Hepatocyte (in vitro differentiated cells): ENCODE results near the gene CXCL3. TPM values are rescaled to one million over a fixed set of nuclear protein-coding genes. Genes with fewer than 3 reads are reported as not detected.

ENCODE experiments used
- DNase-seq: peaks from one replicate; pipeline ENCODE4 v3.0.0-alpha.2; 2016; ENCODE audit warnings: low spot score
- H2AFZ ChIP-seq: fragments of 200-600 bp; sonication (generic); 2 replicates; pipeline ENCODE4 v1.6.0; 2016; ENCODE audit warnings: antibody characterized with exemption, mild to moderate bottlenecking
- H3K27ac ChIP-seq: fragments of 200-600 bp; sonication (generic); 2 replicates; pipeline ENCODE4 v1.5.1; 2016; ENCODE audit warnings: mild to moderate bottlenecking
- H3K27me3 ChIP-seq: fragments of 200-600 bp; sonication (generic); 2 replicates; pipeline ENCODE4 v1.6.1; 2016
- H3K36me3 ChIP-seq: fragments of 200-600 bp; sonication (generic); replicated peaks from 2 replicates; pipeline ENCODE4 v1.5.1; 2016; ENCODE audit warnings: low read depth; ENCODE audit not compliant: insufficient read depth
- H3K4me1 ChIP-seq: fragments of 200-600 bp; sonication (generic); 2 replicates; pipeline ENCODE4 v1.5.1; 2016; ENCODE audit warnings: mild to moderate bottlenecking, moderate library complexity; ENCODE audit not compliant: insufficient read depth
- H3K4me2 ChIP-seq: fragments of 200-600 bp; sonication (generic); 2 replicates; pipeline ENCODE4 v1.6.0; 2016
- H3K4me3 ChIP-seq: fragments of 200-600 bp; sonication (generic); 2 replicates; pipeline ENCODE4 v1.5.1; 2016; ENCODE audit warnings: mild to moderate bottlenecking
- H3K79me2 ChIP-seq: fragments of 200-600 bp; sonication (generic); 2 replicates; pipeline ENCODE4 v1.6.0; 2017; ENCODE audit warnings: mild to moderate bottlenecking
- H3K9me2 ChIP-seq: fragments of 200-600 bp; sonication (generic); replicated peaks from 2 replicates; pipeline ENCODE4 v1.6.0; 2017; ENCODE audit warnings: mild to moderate bottlenecking; ENCODE audit not compliant: insufficient read depth
- H3K9me3 ChIP-seq: fragments of 200-600 bp; sonication (generic); 2 replicates; pipeline ENCODE4 v1.5.1; 2016; ENCODE audit warnings: low read depth, mild to moderate bottlenecking
- H4K20me1 ChIP-seq: fragments of 200-600 bp; sonication (generic); 2 replicates; pipeline ENCODE4 v1.6.0; 2016; ENCODE audit warnings: mild to moderate bottlenecking; ENCODE audit not compliant: insufficient read depth, poor library complexity, severe bottlenecking
- EZH2 ChIP-seq: fragments of 200-600 bp; sonication (generic); IDR thresholded peaks from 2 replicates; pipeline ENCODE4 v1.6.1; 2016; ENCODE audit warnings: antibody characterized with exemption, mild to moderate bottlenecking, borderline replicate concordance
- EZH2phosphoT487 ChIP-seq: fragments of 200-600 bp; sonication (generic); IDR thresholded peaks from one replicate; pipeline ENCODE4 v1.6.1; 2018; ENCODE audit warnings: antibody characterized with exemption, mild to moderate bottlenecking, low read depth, moderate library complexity; ENCODE audit not compliant: unreplicated experiment, severe bottlenecking
- WGBS: methylation state at CpG from one replicate; pipeline ENCODE4 v1.1.6; 2016; ENCODE audit warnings: low lambda C conversion rate; ENCODE audit errors: missing lambda C conversion rate; 5-methylcytosine and 5-hydroxymethylcytosine counted together
- polyA plus RNA-seq: library from polyadenylated mRNA; unstranded; fragments of >200 nt; fragmentation: Nextera tagmentation; extraction: Ambion mirVana; gene quantifications from 2 replicates; pipeline ENCODE4 v1.2.1, GENCODE V29; 2016
- total RNA-seq: library from RNA; depleted of rRNA; stranded (reverse); fragments of >200 nt; gene quantifications from 2 replicates; pipeline ENCODE4 v1.2.3, GENCODE V29; 2014
- TF ChIP-seq, protein P1 (sequence below): fragments of 200-600 bp; sonication (generic); IDR thresholded peaks from 2 replicates; pipeline ENCODE4 v1.5.1; 2016; ENCODE audit warnings: antibody characterized with exemption, mild to moderate bottlenecking; ENCODE audit not compliant: poor library complexity

The CXCL3 gene
- total and polyA plus RNA-seq, 2 experiments from 2014 or later: 12.9 to 77.1 TPM

DNA sequence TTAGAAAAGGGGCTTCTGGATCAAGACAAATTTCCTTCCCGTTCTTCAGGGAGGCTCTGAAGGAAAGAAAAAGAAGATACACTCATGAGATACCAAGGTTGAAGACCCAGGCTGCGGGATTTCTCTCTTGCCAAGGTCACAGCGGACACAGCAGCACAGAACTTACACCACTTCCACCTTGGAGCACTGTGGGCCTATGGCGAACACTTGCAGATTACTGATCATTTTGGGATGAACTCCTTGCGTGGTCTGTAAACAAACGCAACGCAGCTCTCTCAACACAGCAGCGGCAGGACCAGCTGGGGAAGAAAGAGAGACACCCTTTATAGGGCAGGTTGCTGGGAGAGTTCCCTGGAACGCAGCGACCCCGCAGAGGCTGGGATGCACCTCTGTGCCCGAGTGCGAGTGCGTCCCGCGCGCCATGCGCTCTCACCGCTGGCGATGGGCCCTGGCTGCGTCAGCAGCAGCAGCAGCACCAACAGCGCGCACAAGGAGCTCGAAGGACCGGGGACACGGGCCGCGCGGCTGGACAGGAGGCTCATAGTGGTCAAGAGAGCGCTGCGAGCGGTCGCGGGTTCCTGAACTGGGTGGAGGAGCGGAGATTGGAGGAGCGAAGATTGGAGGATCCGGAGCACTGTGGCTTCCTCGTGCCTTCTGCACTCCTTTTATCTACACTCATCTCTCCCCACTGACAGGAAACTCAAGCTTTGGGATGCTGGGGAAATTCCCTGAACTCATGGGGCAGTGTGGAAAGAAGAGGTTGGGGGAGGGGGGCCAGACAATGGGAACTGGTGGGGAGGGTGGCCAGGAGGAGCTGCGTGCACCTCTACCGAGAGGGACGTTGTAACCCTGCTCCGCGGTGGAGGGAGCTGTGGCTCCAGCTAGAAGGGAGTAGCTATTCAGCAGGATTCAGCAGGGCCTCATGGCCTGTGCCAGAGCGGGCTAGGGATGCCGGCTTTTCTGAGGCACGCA lies 40.2 kb downstream of the CXCL3 start, which contains the start of gene CXCL5:
TSS of gene CXCL5 (minus strand) at position 638 of the 972 bp plus-strand sequence. CDS start at position 542, 96 bp downstream.
- Histone ChIP-seq H3K27ac (peak within 1 kb of the TSS; percentile 30), H2AFZ (peak within 1 kb of the TSS; percentile 55), H3K4me2 (peak within 1 kb of the TSS; percentile 86), H3K79me2 (no peaks in the 10 kb centered on the region), H3K36me3 (no peaks in the 10 kb centered on the region), H3K9me2 (no peaks in the 10 kb centered on the region), H3K4me1 (peaks cover 8% of the 10 kb centered on the region), H4K20me1 (no peaks in the 10 kb centered on the region), H3K9me3 (no peaks in the 10 kb centered on the region), H3K4me3 (peak within 1 kb of the TSS; percentile 27), H3K27me3 (peaks cover 16% of the 10 kb centered on the region)
- DNase-seq: peak; percentile 68
- TF ChIP-seq EZH2: peak; percentile 21
- no peak for TF ChIP-seq EZH2phosphoT487
- TF ChIP-seq, protein P1, sequence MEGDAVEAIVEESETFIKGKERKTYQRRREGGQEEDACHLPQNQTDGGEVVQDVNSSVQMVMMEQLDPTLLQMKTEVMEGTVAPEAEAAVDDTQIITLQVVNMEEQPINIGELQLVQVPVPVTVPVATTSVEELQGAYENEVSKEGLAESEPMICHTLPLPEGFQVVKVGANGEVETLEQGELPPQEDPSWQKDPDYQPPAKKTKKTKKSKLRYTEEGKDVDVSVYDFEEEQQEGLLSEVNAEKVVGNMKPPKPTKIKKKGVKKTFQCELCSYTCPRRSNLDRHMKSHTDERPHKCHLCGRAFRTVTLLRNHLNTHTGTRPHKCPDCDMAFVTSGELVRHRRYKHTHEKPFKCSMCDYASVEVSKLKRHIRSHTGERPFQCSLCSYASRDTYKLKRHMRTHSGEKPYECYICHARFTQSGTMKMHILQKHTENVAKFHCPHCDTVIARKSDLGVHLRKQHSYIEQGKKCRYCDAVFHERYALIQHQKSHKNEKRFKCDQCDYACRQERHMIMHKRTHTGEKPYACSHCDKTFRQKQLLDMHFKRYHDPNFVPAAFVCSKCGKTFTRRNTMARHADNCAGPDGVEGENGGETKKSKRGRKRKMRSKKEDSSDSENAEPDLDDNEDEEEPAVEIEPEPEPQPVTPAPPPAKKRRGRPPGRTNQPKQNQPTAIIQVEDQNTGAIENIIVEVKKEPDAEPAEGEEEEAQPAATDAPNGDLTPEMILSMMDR: no peak
- WGBS: 11% methylated on average over 43 of the region's 46 CpGs

- no peak for DNase-seq
- peaks cover under 1% of the 10 kb centered on the region for H3K27me3 ChIP-seq
- no peaks in the 10 kb centered on the region for H4K20me1 ChIP-seq
- H3K36me3 ChIP-seq: no peaks in the 10 kb centered on the region
- no peak overlapping the region for H3K27ac ChIP-seq
- no peaks in the 10 kb centered on the region for H3K4me1 ChIP-seq
- H3K4me3 ChIP-seq: no peak overlapping the region
- no peak overlapping the region for H3K4me2 ChIP-seq
- 77% methylated on average over 1 of the region's 1 CpG for WGBS
- H3K9me2 ChIP-seq: no peaks in the 10 kb centered on the region
- TF ChIP-seq EZH2phosphoT487: no peak
- no peak for TF ChIP-seq EZH2
- TF ChIP-seq, protein P1: no peak
- H3K79me2 ChIP-seq: no peaks in the 10 kb centered on the region
- no peak overlapping the region for H2AFZ ChIP-seq
- no peaks in the 10 kb centered on the region for H3K9me3 ChIP-seq
These were observed 46.4 kb downstream of the CXCL3 start for GRCh38 chr4:73992050-73992449.

GRCh38 chr4:73991742-73992000 lies 46.8 kb downstream of the CXCL3 start:
- no peaks in the 10 kb centered on the region for H4K20me1 ChIP-seq
- no peak overlapping the region for H3K27ac ChIP-seq
- H3K79me2 ChIP-seq: no peaks in the 10 kb centered on the region
- no peaks in the 10 kb centered on the region for H3K9me2 ChIP-seq
- no peak overlapping the region for H2AFZ ChIP-seq
- no peaks in the 10 kb centered on the region for H3K9me3 ChIP-seq
- TF ChIP-seq EZH2: no peak
- no peaks in the 10 kb centered on the region for H3K36me3 ChIP-seq
- no peak for DNase-seq
- H3K4me1 ChIP-seq: no peaks in the 10 kb centered on the region
- H3K27me3 ChIP-seq: no peaks in the 10 kb centered on the region
- H3K4me3 ChIP-seq: no peak overlapping the region
- 94% methylated on average over 1 of the region's 1 CpG for WGBS
- no peak overlapping the region for H3K4me2 ChIP-seq

GRCh38 chr4:73990988-73991741 lies 47.3 kb downstream of the CXCL3 start:
- Histone ChIP-seq H3K4me3 (no peak overlapping the region), H3K4me2 (no peak overlapping the region), H2AFZ (no peak overlapping the region), H3K4me1 (no peaks in the 10 kb centered on the region), H3K9me2 (no peaks in the 10 kb centered on the region), H3K27ac (no peak overlapping the region), H4K20me1 (no peaks in the 10 kb centered on the region), H3K36me3 (no peaks in the 10 kb centered on the region), H3K27me3 (no peaks in the 10 kb centered on the region), H3K79me2 (no peaks in the 10 kb centered on the region), H3K9me3 (no peaks in the 10 kb centered on the region)
- DNase-seq: no peak
- WGBS: 91% methylated on average over 9 of the region's 9 CpGs
- TF ChIP-seq, protein P1: no peak
- TF ChIP-seq EZH2phosphoT487: no peak
- no peak for TF ChIP-seq EZH2
